ENCODE measurements around the gene FRMD5. TPM values are rescaled to one million over a fixed set of nuclear protein-coding genes. Genes with fewer than 3 reads are reported as not detected.

FRMD5 gene
- total RNA-seq, 2 donors from 2014 or later, result 3.6 to 7.0 TPM

GRCh38 chr15:44092221-44092620 is 102.8 kb downstream of the FRMD5 start:
- Histone ChIP-seq H3K9ac (ENCODE audit: extremely low read depth, low read length, poor library complexity, severe bottlenecking) (no peak overlapping the region), H3K36me3 (ENCODE audit: control insufficient read depth, insufficient read depth, low read length) (no peaks in the 10 kb centered on the region), H3K27me3 (ENCODE audit: control insufficient read depth, insufficient read depth, low read length, poor library complexity, severe bottlenecking) (no peaks in the 10 kb centered on the region), H3K9me3 (ENCODE audit: control insufficient read depth, low read length) (no peaks in the 10 kb centered on the region), H3K4me3 (ENCODE audit: low read length) (no peak overlapping the region), H3K4me1 (ENCODE audit: control insufficient read depth, insufficient read depth, low read length) (no peaks in the 10 kb centered on the region), H3K27ac (ENCODE audit: low read depth, low read length) (no peak overlapping the region)
- Mint-ChIP-seq H3K36me3 (ENCODE audit: low read depth) (no peaks in the 10 kb centered on the region), H3K9me3 (no peaks in the 10 kb centered on the region), H3K4me1 (no peaks in the 10 kb centered on the region), H3K27me3 (ENCODE audit: insufficient read depth) (no peaks in the 10 kb centered on the region), H3K4me3 (no peak overlapping the region), H3K27ac (no peak overlapping the region)
- 80 to 100% methylated on average over 2 of the region's 2 CpGs for WGBS, 2 experiments (ENCODE audit: insufficient coverage in 1 of 2, insufficient read length in 1 of 2)
- DNase-seq, result no peak
- TF ChIP-seq CTCF (conservative IDR thresholded peaks at IDR 0.05), result no peak

GRCh38 chr15:44087578-44088465 is 107.2 kb downstream of the FRMD5 start:
- H3K27ac ChIP-seq (ENCODE audit: low read depth, low read length), result no peak overlapping the region
- Mint-ChIP-seq H3K4me1 (peaks cover under 1% of the 10 kb centered on the region), H3K4me3 (no peak overlapping the region), H3K27ac (no peak overlapping the region), H3K27me3 (ENCODE audit: insufficient read depth) (no peaks in the 10 kb centered on the region), H3K36me3 (ENCODE audit: low read depth) (no peaks in the 10 kb centered on the region), H3K9me3 (no peaks in the 10 kb centered on the region)
- 95 to 100% methylated on average over 1 to 2 of the region's 3 CpGs for WGBS, 2 experiments (ENCODE audit: insufficient coverage in 1 of 2, insufficient read length in 1 of 2)
- no peak for DNase-seq
- H3K4me1 ChIP-seq (ENCODE audit: control insufficient read depth, insufficient read depth, low read length), result no peaks in the 10 kb centered on the region
- TF ChIP-seq CTCF (conservative IDR thresholded peaks at IDR 0.05), result no peak
- H3K9ac ChIP-seq (ENCODE audit: extremely low read depth, low read length, poor library complexity, severe bottlenecking), result no peak overlapping the region
- no peaks in the 10 kb centered on the region for H3K36me3 ChIP-seq (ENCODE audit: control insufficient read depth, insufficient read depth, low read length)
- no peak overlapping the region for H3K4me3 ChIP-seq (ENCODE audit: low read length)
- no peaks in the 10 kb centered on the region for H3K9me3 ChIP-seq (ENCODE audit: control insufficient read depth, low read length)
- H3K27me3 ChIP-seq (ENCODE audit: control insufficient read depth, insufficient read depth, low read length, poor library complexity, severe bottlenecking), result no peaks in the 10 kb centered on the region

- H3K27me3 ChIP-seq (ENCODE audit: control insufficient read depth, insufficient read depth, low read length, poor library complexity, severe bottlenecking), result no peaks in the 10 kb centered on the region
- no peak overlapping the region for H3K4me3 ChIP-seq (ENCODE audit: low read length)
- H3K36me3 ChIP-seq (ENCODE audit: control insufficient read depth, insufficient read depth, low read length), result no peaks in the 10 kb centered on the region
- H3K4me3 Mint-ChIP-seq, result no peak overlapping the region
- no peak for DNase-seq
- H3K9me3 ChIP-seq (ENCODE audit: control insufficient read depth, low read length), result no peaks in the 10 kb centered on the region
- no peaks in the 10 kb centered on the region for H3K9me3 Mint-ChIP-seq
- peaks cover 6% of the 10 kb centered on the region for H3K4me1 Mint-ChIP-seq
- H3K27me3 Mint-ChIP-seq (ENCODE audit: insufficient read depth), result no peaks in the 10 kb centered on the region
- H3K9ac ChIP-seq (ENCODE audit: extremely low read depth, low read length, poor library complexity, severe bottlenecking), result no peak overlapping the region
- no peak overlapping the region for H3K27ac Mint-ChIP-seq
- H3K36me3 Mint-ChIP-seq (ENCODE audit: low read depth), result no peaks in the 10 kb centered on the region
- H3K4me1 ChIP-seq (ENCODE audit: control insufficient read depth, insufficient read depth, low read length), result no peaks in the 10 kb centered on the region
- WGBS, 2 experiments (ENCODE audit: insufficient coverage in 1 of 2, insufficient read length in 1 of 2), result 100% methylated on average over 1 to 2 of the region's 2 CpGs
- no peak overlapping the region for H3K27ac ChIP-seq (ENCODE audit: low read depth, low read length)
- TF ChIP-seq CTCF (conservative IDR thresholded peaks at IDR 0.05), result no peak
These were observed 110.3 kb downstream of the FRMD5 start for GRCh38 chr15:44084770-44085169.

Measured in endodermal cell (in vitro differentiated cells).